CD4-positive, alpha-beta T cell (primary cell): ENCODE data around the gene ESR2. TPM values are rescaled to one million over a fixed set of nuclear protein-coding genes. Genes with fewer than 3 reads are reported as not detected.

Source experiments
- ATAC-seq: fragments of 200-7000 bp; cut with Tn5 transposase; one replicate; pipeline ENCODE4 v1.10.0; 2022; ENCODE audit warnings: mild to moderate bottlenecking; ENCODE audit not compliant: poor library complexity
- CTCF ChIA-PET: fragments of 350-600 bp; sonication (Branson Sonifier 250); formaldehyde crosslinking; loops from one replicate; lab custom pipeline; 2021; ENCODE audit warnings: antibody characterized with exemption, inconsistent platforms; lab: Charles Lee
- POLR2A ChIA-PET: fragments of 350-600 bp; sonication (Branson Sonifier 250); formaldehyde crosslinking; loops from one replicate; lab custom pipeline; 2021; ENCODE audit warnings: antibody characterized with exemption, inconsistent platforms; lab: Charles Lee
- DNase-seq, 14 experiments: peaks; one replicate each; pipeline ENCODE4 v3.0.0-alpha.2; 2013 to 2020; ENCODE audit warnings: mixed read lengths in 2 of 14
- H3K27ac ChIP-seq, 2 donors: one replicate each; pipeline versions ENCODE4 v1.5.1 to v1.7.0; 2013; ENCODE audit warnings: low read length in 2 of 2, low read depth in 1 of 2, mild to moderate bottlenecking in 1 of 2
- H3K27me3 ChIP-seq, 2 experiments: 1 replicate in 1 of 2; 2 replicates in 1 of 2; pipeline versions ENCODE4 v1.6.1 to v1.7.0; 2013; ENCODE audit warnings: low read length in 2 of 2, control low read depth in 1 of 2, mild to moderate bottlenecking in 1 of 2, moderate library complexity in 1 of 2; ENCODE audit not compliant: insufficient read depth in 2 of 2, control insufficient read depth in 1 of 2
- H3K36me3 ChIP-seq: one replicate; pipeline ENCODE4 v1.6.1; 2013; ENCODE audit warnings: low read length, control low read depth; ENCODE audit not compliant: insufficient read depth
- H3K4me1 ChIP-seq: one replicate; pipeline ENCODE4 v1.6.1; 2013; ENCODE audit warnings: low read length, control low read depth; ENCODE audit not compliant: insufficient read depth
- H3K4me3 ChIP-seq: one replicate; pipeline ENCODE4 v1.5.1; 2013; ENCODE audit warnings: mild to moderate bottlenecking, low read length, moderate library complexity
- H3K9me3 ChIP-seq, 2 experiments: 1 replicate in 1 of 2; 2 replicates in 1 of 2; pipeline versions ENCODE4 v1.6.1 to v1.7.0; 2013; ENCODE audit warnings: low read length in 2 of 2, mild to moderate bottlenecking in 2 of 2, control low read depth in 1 of 2, moderate library complexity in 1 of 2; ENCODE audit not compliant: control insufficient read depth in 1 of 2, insufficient read depth in 1 of 2
- H3K27ac Mint-ChIP-seq: one replicate; pipeline ENCODE4 v1.8.0; 2020; ENCODE audit warnings: mixed read lengths
- H3K27me3 Mint-ChIP-seq: one replicate; pipeline ENCODE4 v1.8.0; 2021; ENCODE audit warnings: mixed read lengths
- H3K36me3 Mint-ChIP-seq: one replicate; pipeline ENCODE4 v1.8.0; 2021; ENCODE audit warnings: low read depth, mixed read lengths
- H3K4me1 Mint-ChIP-seq: one replicate; pipeline ENCODE4 v1.8.0; 2021; ENCODE audit warnings: low read depth, mixed read lengths
- H3K4me3 Mint-ChIP-seq: one replicate; pipeline ENCODE4 v1.8.0; 2020; ENCODE audit warnings: mild to moderate bottlenecking, mixed read lengths
- H3K9me3 Mint-ChIP-seq: one replicate; pipeline ENCODE4 v1.8.0; 2020; ENCODE audit warnings: mixed read lengths
- intact Hi-C, 2 experiments: fragments of 100-400 bp; cut with DNase I in 1 of 2; cut with micrococcal nuclease in 1 of 2; formaldehyde crosslinking; loops; one replicate each; pipeline versions ENCODE4 v1.15.1 to v1.9.0; 2023 to 2025; cut with DNase I, micrococcal nuclease
- total RNA-seq, 174 experiments: library from RNA in 2 of 174; stranded (reverse) in 2 of 174; gene quantifications; one replicate each; pipeline ENCODE4 v1.2.3 and lab custom pipeline; 2021 to 2026
- TF ChIP-seq, protein P1 (sequence below): fragments of 200-600 bp; IDR thresholded peaks from one replicate; pipeline ENCODE4 v1.8.0; 2022; ENCODE audit warnings: antibody characterized with exemption, mild to moderate bottlenecking

The ESR2 gene
- total RNA-seq, 2 experiments from 2014 or later, result 0.08 TPM; not detected in 1

DNA sequence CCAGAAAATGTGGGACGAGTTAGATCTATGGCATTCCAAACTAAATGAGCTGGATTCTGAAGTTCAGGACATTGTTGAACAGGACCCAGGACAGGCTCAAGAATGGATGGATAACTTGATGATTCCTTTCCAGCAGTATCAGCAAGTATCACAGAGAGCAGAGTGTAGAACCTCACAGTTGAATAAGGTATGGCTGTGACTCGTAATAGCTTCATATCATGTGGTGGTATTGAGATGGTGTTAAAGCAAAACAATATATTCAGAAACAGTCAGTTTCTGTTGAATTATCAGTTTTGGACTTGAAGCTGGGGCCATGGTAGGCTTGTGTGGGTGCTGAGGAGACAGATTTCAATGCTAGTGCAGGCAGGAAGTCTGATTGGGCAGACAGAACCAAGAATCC, 213.7 kb downstream of the ESR2 start:
- Histone ChIP-seq H3K27me3 (no peaks in the 10 kb centered on the region), H3K9me3 (no peaks in the 10 kb centered on the region), H3K36me3 (peaks cover 81% of the 10 kb centered on the region), H3K4me1 (no peaks in the 10 kb centered on the region), H3K4me3 (no peak overlapping the region), H3K27ac (no peak overlapping the region)
- TF ChIP-seq, protein P1, sequence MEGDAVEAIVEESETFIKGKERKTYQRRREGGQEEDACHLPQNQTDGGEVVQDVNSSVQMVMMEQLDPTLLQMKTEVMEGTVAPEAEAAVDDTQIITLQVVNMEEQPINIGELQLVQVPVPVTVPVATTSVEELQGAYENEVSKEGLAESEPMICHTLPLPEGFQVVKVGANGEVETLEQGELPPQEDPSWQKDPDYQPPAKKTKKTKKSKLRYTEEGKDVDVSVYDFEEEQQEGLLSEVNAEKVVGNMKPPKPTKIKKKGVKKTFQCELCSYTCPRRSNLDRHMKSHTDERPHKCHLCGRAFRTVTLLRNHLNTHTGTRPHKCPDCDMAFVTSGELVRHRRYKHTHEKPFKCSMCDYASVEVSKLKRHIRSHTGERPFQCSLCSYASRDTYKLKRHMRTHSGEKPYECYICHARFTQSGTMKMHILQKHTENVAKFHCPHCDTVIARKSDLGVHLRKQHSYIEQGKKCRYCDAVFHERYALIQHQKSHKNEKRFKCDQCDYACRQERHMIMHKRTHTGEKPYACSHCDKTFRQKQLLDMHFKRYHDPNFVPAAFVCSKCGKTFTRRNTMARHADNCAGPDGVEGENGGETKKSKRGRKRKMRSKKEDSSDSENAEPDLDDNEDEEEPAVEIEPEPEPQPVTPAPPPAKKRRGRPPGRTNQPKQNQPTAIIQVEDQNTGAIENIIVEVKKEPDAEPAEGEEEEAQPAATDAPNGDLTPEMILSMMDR, result no peak
- Mint-ChIP-seq H3K9me3 (no peaks in the 10 kb centered on the region), H3K4me1 (no peaks in the 10 kb centered on the region), H3K27me3 (no peaks in the 10 kb centered on the region), H3K27ac (no peak overlapping the region), H3K4me3 (no peak overlapping the region), H3K36me3 (peaks cover 72% of the 10 kb centered on the region)
- DNase-seq (no peak), ATAC-seq (no peak)
- ChIA-PET POLR2A (no interaction called here), CTCF (no interaction called here)
- intact Hi-C loops, result no loop called here

DNA sequence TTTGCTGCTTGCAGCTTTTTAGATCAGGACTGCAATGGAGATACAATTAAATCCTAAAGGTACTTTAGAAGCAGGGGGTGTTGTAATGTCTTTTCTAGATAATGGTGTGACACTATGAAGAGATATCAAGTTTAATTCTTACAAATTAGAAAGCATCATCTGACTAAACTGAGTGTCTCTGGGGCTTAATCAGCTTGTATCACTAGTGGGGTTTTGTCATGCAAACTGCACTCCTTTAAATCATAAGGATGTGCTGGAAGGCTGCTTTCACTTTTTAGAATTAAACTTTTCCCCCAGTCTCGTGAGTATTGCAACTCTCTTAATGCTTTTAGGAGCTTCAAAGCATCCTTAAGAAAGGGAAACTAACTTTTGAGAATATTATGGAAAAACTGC, 218.6 kb downstream of the ESR2 start:
- CTCF ChIA-PET, result interaction anchor here (0.8 kb wide), 1 partner anchor 231 kb away, joined by 3 read pairs; no protein-coding TSS in a partner anchor
- Mint-ChIP-seq H3K27ac (no peak overlapping the region), H3K4me3 (no peak overlapping the region), H3K4me1 (no peaks in the 10 kb centered on the region), H3K27me3 (no peaks in the 10 kb centered on the region), H3K9me3 (no peaks in the 10 kb centered on the region), H3K36me3 (peaks cover 87% of the 10 kb centered on the region)
- no peak for DNase-seq
- H3K27ac ChIP-seq, result no peak overlapping the region
- no peak for ATAC-seq
- peaks cover 83% of the 10 kb centered on the region for H3K36me3 ChIP-seq
- no peak overlapping the region for H3K4me3 ChIP-seq
- intact Hi-C loops, result no loop called here
- POLR2A ChIA-PET, result no interaction called here
- H3K4me1 ChIP-seq, result no peaks in the 10 kb centered on the region
- no peaks in the 10 kb centered on the region for H3K27me3 ChIP-seq
- no peaks in the 10 kb centered on the region for H3K9me3 ChIP-seq
- TF ChIP-seq, protein P1, result no peak

DNA sequence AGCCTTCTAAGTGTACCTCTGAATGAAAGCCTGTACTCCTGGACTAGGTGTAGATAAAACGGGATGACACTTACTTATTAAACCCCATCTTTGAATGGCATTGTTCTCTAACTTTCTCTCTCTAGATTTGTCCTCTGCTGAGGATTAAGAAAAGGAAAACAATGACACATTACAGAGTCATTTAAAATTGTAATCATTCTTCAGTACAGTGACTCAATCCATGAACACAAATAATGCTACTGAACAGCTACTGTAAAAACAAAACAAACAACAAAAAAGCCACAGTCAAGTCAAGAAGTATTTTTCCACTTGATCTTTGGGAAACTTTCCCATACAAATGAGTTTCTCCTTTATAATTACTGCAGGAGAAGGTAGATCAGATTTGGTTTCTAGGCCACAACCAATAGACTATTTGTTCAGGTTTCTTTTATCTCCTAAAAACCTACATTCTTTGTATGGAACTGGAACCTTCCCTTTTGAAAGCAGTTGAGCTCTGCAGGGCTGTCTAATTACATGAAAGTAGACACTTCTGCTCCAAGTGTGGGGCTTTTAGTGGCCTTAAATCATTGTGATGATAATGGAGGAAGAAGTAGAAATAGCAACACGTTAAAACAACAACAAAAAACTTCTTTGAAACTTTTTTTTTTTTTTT, 219.1 kb downstream of the ESR2 start:
- Mint-ChIP-seq H3K27ac (no peak overlapping the region), H3K9me3 (no peaks in the 10 kb centered on the region)

More for the DNA sequence above, 219.1 kb downstream of the ESR2 start:
- DNase-seq (no peak), ATAC-seq (no peak)
- Histone ChIP-seq H3K4me1 (no peaks in the 10 kb centered on the region), H3K9me3 (no peaks in the 10 kb centered on the region), H3K36me3 (peaks cover 83% of the 10 kb centered on the region), H3K27me3 (no peaks in the 10 kb centered on the region), H3K27ac (no peak overlapping the region), H3K4me3 (no peak overlapping the region)
- no peaks in the 10 kb centered on the region for H3K4me1 Mint-ChIP-seq
- TF ChIP-seq, protein P1, result no peak
- CTCF ChIA-PET, result interaction anchor here (0.8 kb wide), 1 partner anchor 231 kb away, joined by 3 read pairs; no protein-coding TSS in a partner anchor
- intact Hi-C loops, result no loop called here
- no peaks in the 10 kb centered on the region for H3K27me3 Mint-ChIP-seq
- POLR2A ChIA-PET, result no interaction called here
- no peak overlapping the region for H3K4me3 Mint-ChIP-seq
- H3K36me3 Mint-ChIP-seq, result peaks cover 87% of the 10 kb centered on the region
